Memory B cell (primary cell): ENCODE data around the gene BPIFB4.
"Not testable (repeated sequence)": the region's sequence is repeated elsewhere in the genome, so short reads cannot be mapped to it uniquely, and the experiment has no call there.

Experiments
- ATAC-seq: fragments of 150-1000 bp; cut with Tn5 transposase; 2 replicates; pipeline ENCODE4 v1.10.0; 2021; ENCODE audit warnings: low read depth, mild to moderate bottlenecking, moderate library complexity
- DNase-seq, 2 donors: peaks; one replicate each; pipeline ENCODE4 v3.0.0; 2022; ENCODE audit warnings: low spot score in 2 of 2
- H3K27ac Mint-ChIP-seq: one replicate; pipeline ENCODE4 v1.8.0; 2022; ENCODE audit warnings: mild to moderate bottlenecking, moderate library complexity, mixed read lengths
- H3K27me3 Mint-ChIP-seq: one replicate; pipeline ENCODE4 v1.8.0; 2022; ENCODE audit warnings: mixed read lengths
- H3K36me3 Mint-ChIP-seq: one replicate; pipeline ENCODE4 v1.8.0; 2022; ENCODE audit warnings: mild to moderate bottlenecking, mixed read lengths
- H3K4me1 Mint-ChIP-seq: one replicate; pipeline ENCODE4 v1.8.0; 2022; ENCODE audit warnings: mixed read lengths
- H3K4me3 Mint-ChIP-seq: one replicate; pipeline ENCODE4 v1.8.0; 2022; ENCODE audit warnings: mild to moderate bottlenecking, moderate library complexity, mixed read lengths
- H3K9me3 Mint-ChIP-seq: one replicate; pipeline ENCODE4 v1.8.0; 2022; ENCODE audit warnings: mixed read lengths

BPIFB4 gene

DNA sequence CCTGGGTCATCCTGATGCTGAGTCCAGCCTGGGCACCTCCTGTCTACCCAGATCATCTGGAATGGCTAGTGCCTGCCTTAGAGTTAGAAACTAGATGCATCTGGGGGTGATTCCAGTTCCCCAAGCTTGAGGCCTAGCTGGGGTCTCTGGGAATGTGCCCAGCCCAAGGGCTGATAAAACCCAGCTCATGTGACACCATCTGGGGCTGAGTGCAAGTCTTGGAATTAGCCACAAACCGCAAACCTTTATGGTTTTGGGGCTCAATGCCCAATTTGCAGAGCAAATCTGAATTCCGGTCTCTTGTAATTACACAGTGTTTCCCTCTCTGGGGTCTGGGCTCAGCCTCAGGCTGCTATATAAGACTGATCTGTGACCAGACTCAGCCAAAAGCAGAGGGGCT lies at the start of gene BPIFB4:
Gene BPIFB4 (plus strand): TSS at position 385 of the 400 bp plus-strand sequence. CDS start 1,884 bp downstream, outside the sequence.
- H3K4me1 Mint-ChIP-seq: peaks cover 2% of the 10 kb centered on the region
- peaks cover 16% of the 10 kb centered on the region for H3K27me3 Mint-ChIP-seq
- no peak for DNase-seq
- no peak for ATAC-seq
- H3K27ac Mint-ChIP-seq: no peak within 1 kb of the TSS
- H3K9me3 Mint-ChIP-seq: peaks cover 4% of the 10 kb centered on the region
- H3K4me3 Mint-ChIP-seq: no peak within 1 kb of the TSS
- H3K36me3 Mint-ChIP-seq: no peaks in the 10 kb centered on the region

DNA sequence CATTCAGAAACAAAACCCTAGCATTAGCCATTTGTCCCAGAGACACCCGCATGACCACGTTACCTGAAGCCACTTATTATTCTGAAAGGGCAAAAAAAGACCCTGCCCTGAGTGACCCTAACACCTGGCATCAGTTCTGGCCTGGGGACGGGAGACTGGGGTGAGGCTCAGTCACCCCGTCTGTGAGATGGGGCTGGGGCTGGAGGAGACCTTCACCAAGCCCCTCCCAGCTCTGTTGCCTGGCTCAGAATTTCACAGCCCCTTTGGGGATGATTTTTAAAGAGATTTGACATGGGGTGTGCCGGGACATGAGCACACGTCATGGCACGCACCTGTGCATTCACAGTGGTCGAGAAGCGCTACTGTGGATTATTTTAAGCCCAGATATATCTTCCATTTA lies 49.4 kb upstream of the BPIFB4 start:
- no peaks in the 10 kb centered on the region for H3K36me3 Mint-ChIP-seq
- peaks cover 2% of the 10 kb centered on the region for H3K27me3 Mint-ChIP-seq
- DNase-seq (no peak), ATAC-seq (no peak)
- H3K9me3 Mint-ChIP-seq: peaks cover 3% of the 10 kb centered on the region
- no peak overlapping the region for H3K27ac Mint-ChIP-seq
- H3K4me1 Mint-ChIP-seq: no peaks in the 10 kb centered on the region
- no peak overlapping the region for H3K4me3 Mint-ChIP-seq

- Mint-ChIP-seq H3K4me3 (no peak overlapping the region), H3K36me3 (no peaks in the 10 kb centered on the region), H3K4me1 (no peaks in the 10 kb centered on the region), H3K9me3 (peaks cover 3% of the 10 kb centered on the region), H3K27me3 (peaks cover 2% of the 10 kb centered on the region), H3K27ac (no peak overlapping the region)
- ATAC-seq (no peak), DNase-seq (no peak)
Observed at GRCh38 chr20:33030569-33030968, 48.9 kb upstream of the BPIFB4 start.

DNA sequence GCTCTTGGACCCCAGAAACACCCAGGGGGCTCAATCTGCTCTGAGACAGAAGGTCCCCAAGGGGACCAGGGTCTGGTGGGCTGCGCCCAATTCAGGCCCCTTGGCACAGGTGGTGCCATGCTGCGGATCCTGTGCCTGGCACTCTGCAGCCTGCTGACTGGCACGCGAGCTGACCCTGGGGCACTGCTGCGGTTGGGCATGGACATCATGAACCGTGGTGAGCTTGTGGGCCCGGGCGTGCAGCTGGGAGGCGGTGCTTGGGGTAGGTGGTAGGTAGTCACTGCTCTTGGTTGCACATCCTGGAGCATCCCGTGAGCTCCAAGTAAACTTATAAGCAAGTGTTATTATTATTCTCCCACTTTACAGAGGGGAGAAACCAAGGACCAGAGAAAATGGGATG lies 47.9 kb upstream of the BPIFB4 start, which contains the start of gene BPIFB6:
Gene BPIFB6 (plus strand): TSS at position 118 of the 400 bp plus-strand sequence. CDS start 0 bp downstream, at position 118.
- Mint-ChIP-seq H3K36me3 (no peaks in the 10 kb centered on the region), H3K27me3 (peaks cover 2% of the 10 kb centered on the region), H3K4me1 (no peaks in the 10 kb centered on the region), H3K9me3 (peaks cover 3% of the 10 kb centered on the region), H3K4me3 (no peak within 1 kb of the TSS), H3K27ac (no peak within 1 kb of the TSS)
- no peak for DNase-seq
- ATAC-seq: no peak

GRCh38 chr20:33032555-33032954 lies 46.9 kb upstream of the BPIFB4 start:
- DNase-seq (no peak), ATAC-seq (no peak)
- no peak overlapping the region for H3K27ac Mint-ChIP-seq
- peaks cover 2% of the 10 kb centered on the region for H3K27me3 Mint-ChIP-seq
- no peak overlapping the region for H3K4me3 Mint-ChIP-seq
- peaks cover 3% of the 10 kb centered on the region for H3K9me3 Mint-ChIP-seq
- no peaks in the 10 kb centered on the region for H3K36me3 Mint-ChIP-seq
- H3K4me1 Mint-ChIP-seq: no peaks in the 10 kb centered on the region

GRCh38 chr20:33033381-33033780 lies 46.1 kb upstream of the BPIFB4 start:
- H3K27me3 Mint-ChIP-seq: peaks cover 9% of the 10 kb centered on the region
- peaks cover 6% of the 10 kb centered on the region for H3K9me3 Mint-ChIP-seq
- ATAC-seq (no peak), DNase-seq (no peak)
- H3K36me3 Mint-ChIP-seq: no peaks in the 10 kb centered on the region
- H3K4me3 Mint-ChIP-seq: no peak overlapping the region
- H3K4me1 Mint-ChIP-seq: no peaks in the 10 kb centered on the region
- H3K27ac Mint-ChIP-seq: no peak overlapping the region

DNA sequence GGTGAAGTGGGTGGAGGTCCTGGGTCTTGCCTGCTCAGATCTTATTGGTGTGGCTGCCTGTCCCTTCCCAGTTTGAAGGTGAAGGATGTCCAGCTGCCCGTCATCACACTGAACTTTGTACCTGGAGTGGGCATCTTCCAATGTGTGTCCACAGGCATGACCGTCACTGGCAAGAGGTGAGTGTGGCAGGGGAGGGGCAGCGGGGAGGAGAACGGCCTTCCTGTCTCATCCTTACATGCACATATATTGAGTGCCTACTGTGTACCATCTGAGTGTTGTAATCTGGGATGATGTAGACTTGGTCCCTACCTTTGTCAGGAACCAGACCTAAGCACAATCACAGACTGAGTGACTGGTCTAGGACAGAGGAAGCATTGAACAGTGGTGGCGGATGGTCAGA lies 45.3 kb upstream of the BPIFB4 start:
- ATAC-seq (no peak), DNase-seq (no peak)
- no peaks in the 10 kb centered on the region for H3K36me3 Mint-ChIP-seq
- no peak overlapping the region for H3K4me3 Mint-ChIP-seq
- no peak overlapping the region for H3K27ac Mint-ChIP-seq
- H3K27me3 Mint-ChIP-seq: peaks cover 10% of the 10 kb centered on the region
- H3K4me1 Mint-ChIP-seq: no peaks in the 10 kb centered on the region
- peaks cover 6% of the 10 kb centered on the region for H3K9me3 Mint-ChIP-seq

- peaks cover 10% of the 10 kb centered on the region for H3K27me3 Mint-ChIP-seq
- H3K4me1 Mint-ChIP-seq: no peaks in the 10 kb centered on the region
- H3K4me3 Mint-ChIP-seq: no peak overlapping the region
- ATAC-seq: no peak
- peaks cover 6% of the 10 kb centered on the region for H3K9me3 Mint-ChIP-seq
- no peak for DNase-seq
- no peaks in the 10 kb centered on the region for H3K36me3 Mint-ChIP-seq
- H3K27ac Mint-ChIP-seq: no peak overlapping the region
Observed at GRCh38 chr20:33034901-33035492, 44.4 kb upstream of the BPIFB4 start.

GRCh38 chr20:33037456-33037855 lies 42.0 kb upstream of the BPIFB4 start:
- Mint-ChIP-seq H3K27me3 (peaks cover 10% of the 10 kb centered on the region), H3K9me3 (peaks cover 6% of the 10 kb centered on the region), H3K27ac (no peak overlapping the region), H3K4me3 (no peak overlapping the region), H3K36me3 (no peaks in the 10 kb centered on the region), H3K4me1 (no peaks in the 10 kb centered on the region)
- ATAC-seq: no peak
- DNase-seq: no peak

DNA sequence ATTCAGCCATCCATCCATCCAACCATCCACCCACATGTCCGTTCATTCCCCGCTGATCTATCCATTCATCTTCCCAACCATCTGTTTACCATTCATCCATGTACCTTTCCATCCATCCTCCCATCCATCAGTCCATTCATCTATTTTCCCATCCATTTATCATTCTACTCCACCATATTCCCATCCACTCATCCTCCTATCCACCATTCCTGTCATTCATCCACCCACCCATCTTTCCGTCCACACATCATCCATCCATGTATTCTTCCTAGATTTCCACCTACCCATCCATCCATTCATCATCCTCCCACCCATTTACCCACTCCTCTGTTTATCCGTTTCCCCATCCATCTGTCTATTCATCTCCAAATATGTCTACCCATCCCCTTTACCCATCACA lies 41.2 kb upstream of the BPIFB4 start:
- H3K27me3 Mint-ChIP-seq: peaks cover 10% of the 10 kb centered on the region
- H3K4me1 Mint-ChIP-seq: no peaks in the 10 kb centered on the region
- no peak overlapping the region for H3K4me3 Mint-ChIP-seq
- H3K36me3 Mint-ChIP-seq: no peaks in the 10 kb centered on the region
- H3K27ac Mint-ChIP-seq: no peak overlapping the region
- H3K9me3 Mint-ChIP-seq: peaks cover 4% of the 10 kb centered on the region
- DNase-seq (no peak), ATAC-seq (no peak)

DNA sequence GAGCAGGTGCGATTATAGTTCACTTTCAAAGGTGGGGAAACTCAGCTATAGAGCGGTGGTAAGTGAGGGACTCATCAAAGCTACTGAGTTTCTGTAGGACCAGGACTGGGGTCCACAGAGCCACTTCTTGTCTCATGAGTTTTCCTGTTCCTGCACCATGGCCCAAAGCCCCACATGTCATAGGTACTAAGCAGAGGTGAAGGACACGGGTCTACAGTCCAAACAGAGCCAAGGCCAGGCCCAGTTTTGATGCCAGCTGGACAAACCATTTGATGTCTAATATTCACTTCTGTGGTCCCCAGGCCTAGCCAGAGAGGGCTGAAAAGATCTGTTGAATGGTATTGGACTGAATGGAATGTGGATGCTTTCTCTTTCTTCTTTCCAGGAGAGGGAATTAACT lies 37.0 kb upstream of the BPIFB4 start:
- ATAC-seq: no peak
- Mint-ChIP-seq H3K27me3 (peaks cover 9% of the 10 kb centered on the region), H3K9me3 (peaks cover 11% of the 10 kb centered on the region), H3K4me3 (no peak overlapping the region), H3K4me1 (no peaks in the 10 kb centered on the region), H3K27ac (no peak overlapping the region), H3K36me3 (peaks cover 2% of the 10 kb centered on the region)
- no peak for DNase-seq

GRCh38 chr20:33042983-33043730 lies 36.3 kb upstream of the BPIFB4 start:
- Mint-ChIP-seq H3K36me3 (peaks cover 2% of the 10 kb centered on the region), H3K27ac (no peak overlapping the region), H3K4me1 (no peaks in the 10 kb centered on the region), H3K9me3 (peaks cover 10% of the 10 kb centered on the region), H3K27me3 (peaks cover 4% of the 10 kb centered on the region), H3K4me3 (no peak overlapping the region)
- no peak for ATAC-seq
- DNase-seq: no peak

DNA sequence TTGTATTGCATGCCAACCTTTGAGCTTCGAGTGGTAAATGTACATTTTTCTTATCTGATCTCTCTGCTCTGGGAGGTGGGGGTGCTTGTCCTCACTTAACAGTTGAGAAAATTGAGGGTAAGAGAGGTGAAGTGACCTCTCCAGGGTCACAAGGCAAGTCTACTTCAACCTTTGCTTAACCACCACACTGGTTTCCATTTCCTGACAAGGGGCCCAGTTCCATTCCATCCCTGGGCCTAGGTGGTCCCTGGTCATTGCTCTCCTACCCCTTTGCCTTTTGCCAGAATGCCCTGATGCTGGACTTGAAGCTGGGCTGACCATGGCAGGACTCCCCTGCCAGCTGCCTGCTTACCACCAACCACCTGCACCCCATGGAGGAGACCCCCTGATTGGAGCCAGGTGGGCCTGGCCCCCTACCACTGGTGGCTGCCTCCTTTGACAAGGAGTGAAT lies 35.7 kb upstream of the BPIFB4 start:
- H3K27ac Mint-ChIP-seq: no peak overlapping the region
- H3K9me3 Mint-ChIP-seq: peaks cover 8% of the 10 kb centered on the region
- no peaks in the 10 kb centered on the region for H3K4me1 Mint-ChIP-seq
- ATAC-seq: no peak
- H3K27me3 Mint-ChIP-seq: no peaks in the 10 kb centered on the region
- H3K4me3 Mint-ChIP-seq: no peak overlapping the region
- no peak for DNase-seq
- peaks cover 2% of the 10 kb centered on the region for H3K36me3 Mint-ChIP-seq

DNA sequence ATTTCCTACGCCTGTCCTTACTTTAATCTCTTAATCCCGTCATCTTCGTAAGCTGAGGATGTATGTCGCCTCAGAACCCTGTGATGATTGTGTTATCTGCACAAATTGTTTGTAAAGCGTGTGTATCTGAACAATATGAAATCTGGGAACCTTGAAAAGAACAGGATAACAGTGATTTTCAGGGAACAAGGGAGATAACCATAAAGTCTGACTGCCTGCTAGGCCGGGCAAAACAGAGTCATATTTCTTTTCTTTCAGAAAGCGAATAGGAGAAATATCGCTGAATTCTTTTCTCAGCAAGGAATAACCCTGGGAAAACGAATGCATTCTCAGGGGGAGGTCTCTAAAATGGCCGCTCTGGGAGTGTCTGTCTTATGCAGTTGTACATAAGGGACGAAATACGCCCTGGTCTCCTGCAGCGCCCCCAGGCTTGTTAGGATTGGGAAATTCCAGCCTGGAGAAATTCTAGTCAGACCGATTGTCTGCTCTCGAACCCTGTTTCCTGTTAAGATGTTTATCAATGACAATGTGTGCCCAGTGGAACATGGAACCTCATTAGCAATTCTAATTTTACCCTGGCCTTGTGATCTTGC lies 34.2 kb upstream of the BPIFB4 start:
- not testable (repeated sequence) for H3K4me1 Mint-ChIP-seq, H3K27me3 Mint-ChIP-seq, H3K36me3 Mint-ChIP-seq, DNase-seq, ATAC-seq, H3K9me3 Mint-ChIP-seq, H3K27ac Mint-ChIP-seq, H3K4me3 Mint-ChIP-seq
